ENCODE data around the gene CTNNBL1.

The CTNNBL1 gene

DNA sequence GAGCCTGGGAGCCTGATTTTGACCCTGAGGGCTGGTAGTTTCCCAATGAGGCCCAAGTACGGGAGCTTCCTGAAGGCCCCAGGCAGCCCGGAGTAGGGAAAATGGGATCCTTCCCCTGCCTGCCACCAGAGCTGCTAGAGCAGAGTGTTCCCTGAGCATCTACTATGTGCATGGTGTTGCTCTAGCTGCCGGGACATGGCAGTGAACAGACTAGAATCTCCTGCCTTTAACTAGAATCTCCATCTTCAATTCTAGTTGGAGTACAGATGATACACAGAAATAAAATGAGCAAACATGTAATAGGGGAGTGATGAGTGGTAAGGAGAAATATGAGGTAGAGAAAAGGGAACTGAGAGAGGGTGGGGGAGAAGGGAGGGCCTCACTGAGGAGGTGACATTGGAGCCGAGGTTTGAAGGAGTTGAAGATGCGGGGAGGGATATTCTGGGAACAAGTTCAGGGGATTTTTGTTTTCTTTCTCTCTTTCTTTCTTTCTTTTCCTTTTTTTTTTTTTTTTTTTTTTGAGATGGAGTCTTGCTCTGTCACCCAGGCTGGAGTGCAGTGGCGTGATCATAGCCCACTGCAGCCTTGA is 227.6 kb downstream of the CTNNBL1 start:
- no peak for DNase-seq
